ENCODE results near the gene ARHGAP31. TPM values are rescaled to one million over a fixed set of nuclear protein-coding genes. Genes with fewer than 3 reads are reported as not detected.
A peak's percentile ranks its signal among the peaks of the same experiment; 100 is the strongest.

Gene ARHGAP31
- total RNA-seq, 1 donor = 15.1 TPM

- TF ChIP-seq CTCF (IDR thresholded peaks at IDR 0.05; ENCODE audit: insufficient read depth, low read depth, low read length) = no peak
- DNase-seq (ENCODE audit: low read depth) = no peak
- H3K4me3 ChIP-seq (ENCODE audit: low read depth, low read length) = peak overlapping the region; percentile 93
Observed at GRCh38 chr3:119468041-119468440, 173.9 kb downstream of the ARHGAP31 start.

GRCh38 chr3:119469418-119470189 lies 175.4 kb downstream of the ARHGAP31 start:
- no peak for TF ChIP-seq CTCF (IDR thresholded peaks at IDR 0.05; ENCODE audit: insufficient read depth, low read depth, low read length)
- peak overlapping the region; percentile 93 for H3K4me3 ChIP-seq (ENCODE audit: low read depth, low read length)
- DNase-seq (ENCODE audit: low read depth) = peak; percentile 62

Small RNAs within 50 kb of the gene (small RNA-seq; reads per million reads assigned to genes)
- not detected for gene RNU6-1127P

Other genes with a start within 250 kb of the ARHGAP31 start
- not detected in 2 replicates for gene TEX55, start 148.2 kb upstream of the ARHGAP31 start, total RNA-seq
- 0.32 and 2.2 TPM in 2 replicates for gene UPK1B, start 120.8 kb upstream of the ARHGAP31 start, total RNA-seq
- gene B4GALT4, start 53.5 kb upstream of the ARHGAP31 start, total RNA-seq = 28.3 and 47.5 TPM in 2 replicates
- gene TMEM39A, start 169.2 kb downstream of the ARHGAP31 start, total RNA-seq = 72.2 and 88.5 TPM in 2 replicates
- 14.2 and 29.8 TPM in 2 replicates for gene POGLUT1, start 174.6 kb downstream of the ARHGAP31 start, total RNA-seq
- gene TIMMDC1, start 204.2 kb downstream of the ARHGAP31 start, total RNA-seq = 44.8 and 58.7 TPM in 2 replicates

Data from fibroblast of villous mesenchyme (primary cell).